Measurements from ENCODE around the gene HOXA6.

DNA sequence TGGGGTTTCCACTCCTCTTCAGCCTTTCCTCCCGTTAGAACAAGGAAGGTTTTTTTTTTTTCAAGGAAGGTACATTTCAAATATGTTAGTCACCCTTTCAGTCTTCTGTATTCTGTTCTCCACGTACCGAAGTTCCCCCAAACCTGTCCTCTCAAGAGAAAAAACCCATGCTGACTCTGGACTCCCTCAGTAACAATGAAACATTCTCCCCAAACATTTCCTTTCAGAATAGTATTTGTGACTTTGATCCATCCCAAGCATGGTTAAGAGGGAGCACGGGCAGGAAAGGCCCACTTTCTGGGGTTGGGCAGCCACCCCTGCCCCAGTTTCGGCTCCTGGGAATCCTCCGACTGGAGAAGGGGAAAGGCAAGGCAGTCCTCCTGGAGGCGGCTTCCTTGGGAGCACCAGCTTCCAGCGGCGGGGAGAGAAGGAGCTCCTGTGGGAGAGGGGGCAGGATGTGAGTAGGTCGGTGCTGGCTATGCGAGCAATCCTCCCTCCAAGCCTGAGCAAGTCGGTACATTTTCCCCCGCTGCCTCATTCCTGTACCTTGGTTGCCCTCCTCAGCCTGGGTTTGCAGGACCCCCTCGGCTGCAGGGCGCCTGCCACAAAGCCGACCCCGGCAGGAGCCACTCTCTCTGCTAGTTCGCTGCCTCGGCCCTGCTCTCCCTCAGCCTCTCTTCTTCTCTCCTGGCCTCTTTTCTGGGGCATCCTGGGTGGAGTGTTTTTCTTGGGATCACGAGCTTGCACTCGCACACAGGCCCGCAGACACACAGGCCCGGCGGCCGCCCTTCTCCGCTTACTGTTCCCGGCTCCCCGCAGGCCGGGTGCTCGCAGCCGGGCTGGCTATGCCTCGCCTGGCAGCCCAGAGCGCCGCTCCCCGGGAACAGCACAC is 49.6 kb downstream of the HOXA6 start:
- TF ChIP-seq CTCF (IDR thresholded peaks at IDR 0.05), result no peak
- no peak for TF ChIP-seq POLR2A (IDR thresholded peaks at IDR 0.05)
